GM18868 (cell line): ENCODE data around the gene ATP6V0B.

Experiments
- ATAC-seq: cut with Tn5 transposase; IDR thresholded peaks from one replicate; pipeline ENCODE4 v1.9.1; 2021; ENCODE audit warnings: mild to moderate bottlenecking, moderate library complexity; ENCODE audit not compliant: unreplicated experiment

The ATP6V0B gene

GRCh38 chr1:43945674-43946235 lies 29.0 kb upstream of the ATP6V0B start:
- no peak for ATAC-seq

- peak; percentile 90 for ATAC-seq
These were observed 28.3 kb upstream of the ATP6V0B start, which contains the start of gene IPO13 for GRCh38 chr1:43946236-43947060. TSS of gene IPO13 (plus strand) at chr1:43946950. CDS start at chr1:43947601, 651 bp downstream.

- ATAC-seq: no peak
These were observed 27.5 kb upstream of the ATP6V0B start for GRCh38 chr1:43947061-43947873.

- no peak for ATAC-seq
These were observed 26.8 kb upstream of the ATP6V0B start for GRCh38 chr1:43947874-43948437.

GRCh38 chr1:43949678-43950077 lies 25.1 kb upstream of the ATP6V0B start:
- no peak for ATAC-seq

GRCh38 chr1:43951021-43951985 lies 23.5 kb upstream of the ATP6V0B start:
- no peak for ATAC-seq

- no peak for ATAC-seq
These were observed 21.9 kb upstream of the ATP6V0B start for GRCh38 chr1:43952731-43953346.

- ATAC-seq: no peak
These were observed 21.4 kb upstream of the ATP6V0B start for GRCh38 chr1:43953361-43953760.

GRCh38 chr1:43954036-43954435 lies 20.7 kb upstream of the ATP6V0B start:
- no peak for ATAC-seq

GRCh38 chr1:43956234-43956633 lies 18.5 kb upstream of the ATP6V0B start:
- no peak for ATAC-seq

- no peak for ATAC-seq
These were observed 17.2 kb upstream of the ATP6V0B start for GRCh38 chr1:43957407-43958040.

GRCh38 chr1:43958351-43959255 lies 16.2 kb upstream of the ATP6V0B start:
- ATAC-seq: no peak

GRCh38 chr1:43960798-43961197 lies 14.0 kb upstream of the ATP6V0B start:
- ATAC-seq: no peak

- ATAC-seq: no peak
These were observed 13.1 kb upstream of the ATP6V0B start for GRCh38 chr1:43961692-43962091.

- ATAC-seq: no peak
These were observed 12.4 kb upstream of the ATP6V0B start for GRCh38 chr1:43962324-43962723.

- no peak for ATAC-seq
These were observed 11.8 kb upstream of the ATP6V0B start for GRCh38 chr1:43963006-43963405.

GRCh38 chr1:43963890-43964289 lies 10.9 kb upstream of the ATP6V0B start:
- no peak for ATAC-seq

GRCh38 chr1:43965316-43965715 lies 9.4 kb upstream of the ATP6V0B start:
- no peak for ATAC-seq
